ENCODE measurements around the gene SPACA9.

Gene SPACA9

GRCh38 chr9:132876849-132877248 lies 1.8 kb upstream of the SPACA9 start:
- TF ChIP-seq CTCF (IDR thresholded peaks at IDR 0.05; ENCODE audit: low read depth, low read length, missing control alignments): no peak
- H3K4me3 ChIP-seq (ENCODE audit: low read depth, low read length): no peak overlapping the region
- DNase-seq (ENCODE audit: low read depth): no peak

GRCh38 chr9:132877458-132877823 lies 1.3 kb upstream of the SPACA9 start:
- no peak for DNase-seq (ENCODE audit: low read depth)
- no peak for TF ChIP-seq CTCF (IDR thresholded peaks at IDR 0.05; ENCODE audit: low read depth, low read length, missing control alignments)
- peak overlapping the region; percentile 94 for H3K4me3 ChIP-seq (ENCODE audit: low read depth, low read length)

- DNase-seq (ENCODE audit: low read depth): peak; percentile 5
Measured at GRCh38 chr9:132877824-132878694, 639 bp upstream of the SPACA9 start, which contains the start of gene AK8. TSS of gene AK8 (minus strand) at chr9:132878284. CDS start at chr9:132878255, 29 bp downstream.

GRCh38 chr9:132879457-132880323 lies 992 bp downstream of the SPACA9 start:
- DNase-seq (ENCODE audit: low read depth): no peak
- H3K4me3 ChIP-seq (ENCODE audit: low read depth, low read length): no peak overlapping the region
- TF ChIP-seq CTCF (IDR thresholded peaks at IDR 0.05; ENCODE audit: low read depth, low read length, missing control alignments): no peak

More at GRCh38 chr9:132877824-132878694, 639 bp upstream of the SPACA9 start, which contains the start of gene AK8:
- no peak for TF ChIP-seq CTCF (IDR thresholded peaks at IDR 0.05; ENCODE audit: low read depth, low read length, missing control alignments)
- H3K4me3 ChIP-seq (ENCODE audit: low read depth, low read length): peak within 1 kb of the TSS; percentile 94

- no peak overlapping the region for H3K4me3 ChIP-seq (ENCODE audit: low read depth, low read length)
- TF ChIP-seq CTCF (IDR thresholded peaks at IDR 0.05; ENCODE audit: low read depth, low read length, missing control alignments): no peak
- no peak for DNase-seq (ENCODE audit: low read depth)
Measured at GRCh38 chr9:132880324-132880661, 1.6 kb downstream of the SPACA9 start.

- TF ChIP-seq CTCF (IDR thresholded peaks at IDR 0.05; ENCODE audit: low read depth, low read length, missing control alignments): no peak
- H3K4me3 ChIP-seq (ENCODE audit: low read depth, low read length): no peak overlapping the region
- no peak for DNase-seq (ENCODE audit: low read depth)
Measured at GRCh38 chr9:132881826-132882225, 3.1 kb downstream of the SPACA9 start.

Measured in GM12864 (cell line).